Lung (tissue), 12 donors: Measurements from ENCODE around the gene SLC35F1. TPM values are rescaled to one million over a fixed set of nuclear protein-coding genes. Genes with fewer than 3 reads are reported as not detected.

Source experiments
- ATAC-seq: fragments of 200-7000 bp; cut with Tn5 transposase; one replicate; pipeline ENCODE4 v1.9.1; 2020; ENCODE audit warnings: moderate number of reproducible peaks; ENCODE audit not compliant: insufficient read depth, low FRiP score
- DNase-seq, 3 donors: peaks; one replicate each; pipeline ENCODE4 v3.0.0-alpha.2; 2013 to 2017
- H3K27ac ChIP-seq, 2 donors: one replicate each; pipeline ENCODE4 v1.5.1; 2013; ENCODE audit warnings: mild to moderate bottlenecking in 2 of 2, moderate library complexity in 2 of 2, control low read depth in 1 of 2, inconsistent platforms in 1 of 2, low read depth in 1 of 2, low read length in 1 of 2
- H3K27me3 ChIP-seq, 3 donors: one replicate each; pipeline ENCODE4 v1.5.1; 2013; ENCODE audit warnings: low read length in 2 of 3; ENCODE audit not compliant: control insufficient read depth in 3 of 3, insufficient read depth in 3 of 3
- H3K36me3 ChIP-seq, 4 donors: one replicate each; pipeline ENCODE4 v1.5.1; 2013; ENCODE audit warnings: low read length in 4 of 4, mild to moderate bottlenecking in 1 of 4, moderate library complexity in 1 of 4; ENCODE audit not compliant: control insufficient read depth in 4 of 4, insufficient read depth in 4 of 4
- H3K4me1 ChIP-seq, 5 donors: one replicate each; pipeline ENCODE4 v1.5.1; 2013; ENCODE audit warnings: low read length in 5 of 5, mild to moderate bottlenecking in 2 of 5, moderate library complexity in 1 of 5; ENCODE audit not compliant: control insufficient read depth in 5 of 5, insufficient read depth in 5 of 5
- H3K4me3 ChIP-seq: one replicate; pipeline ENCODE4 v1.5.1; 2013; ENCODE audit warnings: mild to moderate bottlenecking, control low read depth, moderate library complexity
- H3K9ac ChIP-seq, 2 donors: one replicate each; pipeline ENCODE4 v1.5.1; 2013; ENCODE audit warnings: low read length in 2 of 2, control low read depth in 1 of 2; ENCODE audit not compliant: insufficient read depth in 1 of 2
- H3K9me3 ChIP-seq, 4 donors: one replicate each; pipeline ENCODE4 v1.5.1; 2013; ENCODE audit warnings: low read length in 3 of 4, mild to moderate bottlenecking in 1 of 4, moderate library complexity in 1 of 4; ENCODE audit not compliant: control insufficient read depth in 4 of 4, insufficient read depth in 3 of 4
- CTCF ChIP-seq: IDR thresholded peaks from 2 replicates; pipeline ENCODE4 v1.5.1; 2012; ENCODE audit warnings: mild to moderate bottlenecking; ENCODE audit errors: control extremely low read depth, extremely low read depth
- WGBS, 2 donors: extraction: QIAGEN DNeasy Blood & Tissue Kit; methylation state at CpG; one replicate each; pipeline ENCODE4 v1.1.7; 2013; 5-methylcytosine and 5-hydroxymethylcytosine counted together
- polyA plus RNA-seq, 2 donors: library from polyadenylated mRNA; stranded (reverse); fragments of 200-250 nt; gene quantifications; one replicate each; pipeline ENCODE4 v1.2.1, GENCODE V29; 2013
- total RNA-seq, 2 donors: library from RNA; depleted of rRNA in 1 of 2; stranded (reverse); fragments of >200 nt in 1 of 2; gene quantifications; one replicate each; pipeline ENCODE4 v1.2.1, GENCODE V29; 2014 to 2021
- donor health status: control.
- donor health status: control.
- donor health status: Bipolar disorder and iron deficiency.
- donor health status: healthy.
- donor health status: DM: yes; HTN: yes; CAD: no.

The SLC35F1 gene
- total and polyA plus RNA-seq, 4 donors, result 0.04 to 5.7 (median 0.07) TPM

- Histone ChIP-seq H3K4me1 (peaks cover 0 to 6% (median 0%) of the 10 kb centered on the region in 5 donors), H3K9me3 (no peaks in the 10 kb centered on the region), H3K27me3 (no peaks in the 10 kb centered on the region), H3K9ac (no peak overlapping the region), H3K27ac (no peak overlapping the region), H3K36me3 (no peaks in the 10 kb centered on the region), H3K4me3 (no peak overlapping the region)
- DNase-seq (no peak), ATAC-seq (no peak)
- WGBS, 2 donors, result 84 to 85% methylated on average over 10 of the region's 10 CpGs
- TF ChIP-seq CTCF, result no peak
Observed at GRCh38 chr6:118325220-118325860, 418.3 kb downstream of the SLC35F1 start.

DNA sequence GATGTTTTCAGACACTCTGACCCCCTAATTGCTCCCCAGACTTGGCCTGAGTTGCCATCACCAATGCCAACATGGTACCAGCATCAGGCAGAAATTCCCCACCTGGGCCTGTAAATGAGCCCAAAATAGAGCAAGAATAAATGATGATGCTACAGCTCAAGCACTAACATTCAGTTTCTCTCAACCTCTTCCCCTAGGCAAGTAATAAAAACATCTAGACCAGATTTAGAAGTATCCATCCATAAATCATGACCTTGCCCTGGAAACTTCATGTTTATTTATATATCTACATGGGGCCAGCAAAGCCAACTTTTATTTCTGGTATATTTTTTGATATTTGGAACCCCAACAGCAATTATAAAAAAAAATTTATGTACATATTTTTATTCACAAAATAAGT lies 419.6 kb downstream of the SLC35F1 start:
- no peak overlapping the region for H3K9ac ChIP-seq
- no peaks in the 10 kb centered on the region for H3K9me3 ChIP-seq
- no peaks in the 10 kb centered on the region for H3K36me3 ChIP-seq
- H3K4me3 ChIP-seq, result no peak overlapping the region
- no peaks in the 10 kb centered on the region for H3K4me1 ChIP-seq
- no peak overlapping the region for H3K27ac ChIP-seq
- DNase-seq (no peak), ATAC-seq (no peak)
- no peaks in the 10 kb centered on the region for H3K27me3 ChIP-seq
- no peak for TF ChIP-seq CTCF

GRCh38 chr6:118327237-118327636 lies 420.2 kb downstream of the SLC35F1 start:
- Histone ChIP-seq H3K27ac (no peak overlapping the region), H3K4me1 (no peaks in the 10 kb centered on the region), H3K4me3 (no peak overlapping the region), H3K9ac (no peak overlapping the region), H3K9me3 (no peaks in the 10 kb centered on the region), H3K27me3 (no peaks in the 10 kb centered on the region), H3K36me3 (no peaks in the 10 kb centered on the region)
- DNase-seq (no peak), ATAC-seq (no peak)
- no peak for TF ChIP-seq CTCF

DNA sequence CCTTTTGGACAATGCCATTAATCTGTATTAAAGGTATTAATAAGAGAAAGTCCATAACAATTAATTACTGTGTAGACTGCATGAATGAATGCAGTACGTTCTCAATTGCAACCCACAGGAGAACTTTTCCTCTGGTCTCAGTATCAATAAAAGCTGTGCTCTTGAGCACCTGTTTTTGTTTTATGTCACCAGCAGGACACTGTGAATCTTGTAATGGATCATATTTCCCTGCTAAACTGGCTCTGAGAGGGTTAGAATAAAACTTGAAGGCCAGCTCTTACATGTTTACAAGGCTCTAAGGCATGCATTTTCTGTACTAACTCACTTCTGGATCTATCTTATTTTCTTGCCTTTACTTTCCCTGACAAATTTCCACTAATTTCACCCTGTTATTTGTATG lies 426.7 kb downstream of the SLC35F1 start:
- Histone ChIP-seq H3K27ac (no peak overlapping the region), H3K27me3 (no peaks in the 10 kb centered on the region), H3K36me3 (no peaks in the 10 kb centered on the region), H3K9ac (no peak overlapping the region), H3K4me3 (no peak overlapping the region), H3K4me1 (peaks cover 0 to 1% (median 0%) of the 10 kb centered on the region in 5 donors), H3K9me3 (no peaks in the 10 kb centered on the region)
- ATAC-seq (no peak), DNase-seq (no peak)
- WGBS, 2 donors, result 92 to 94% methylated on average over 1 of the region's 1 CpG
- no peak for TF ChIP-seq CTCF
